ENCODE data around the gene ZNHIT3. TPM values are rescaled to one million over a fixed set of nuclear protein-coding genes. Genes with fewer than 3 reads are reported as not detected.
A peak's percentile ranks its signal among the peaks of the same experiment; 100 is the strongest.

ZNHIT3 gene
- total and polyA plus RNA-seq, 10 of the 15 experiments (the other 5 are each of a cell fraction or from before 2014, with no cell fraction given): 34.1 to 128 (median 55.6) TPM

- TF ChIP-seq ZBTB11 (CRISPR knock-in tag; IDR thresholded peaks at IDR 0.05) (no peak), PBX3 (IDR thresholded peaks at IDR 0.05; ENCODE audit: insufficient replicate concordance, low read depth, low read length) (no peak), NFYB (IDR thresholded peaks at IDR 0.05; ENCODE audit: insufficient read depth, low read depth, low read length) (no peak), USF2 (IDR thresholded peaks at IDR 0.05; ENCODE audit: borderline replicate concordance, low read depth, low read length) (no peak), MAX (IDR thresholded peaks at IDR 0.05; ENCODE audit: low read depth, low read length) (no peak; the same call in 1 of the 2 replicates), WRNIP1 (IDR thresholded peaks at IDR 0.05; ENCODE audit: borderline replicate concordance, low read depth, low read length) (no peak), ZZZ3 (IDR thresholded peaks at IDR 0.05; ENCODE audit: control insufficient read depth, insufficient read length, low read depth) (no peak), RB1 (IDR thresholded peaks at IDR 0.05; ENCODE audit: borderline replicate concordance) (no peak; the same call in 1 of the 2 replicates), ATF2 (IDR thresholded peaks at IDR 0.05; ENCODE audit: low read length) (no peak), CBX3 (IDR thresholded peaks at IDR 0.05; ENCODE audit: borderline replicate concordance, low read depth) (no peak), SP1 (IDR thresholded peaks at IDR 0.05; ENCODE audit: low read depth, low read length) (no peak), RAD21 (IDR thresholded peaks at IDR 0.05; ENCODE audit: insufficient read depth, low read depth, low read length) (no peak), PAX8 (IDR thresholded peaks at IDR 0.05) (no peak), RAD51 (IDR thresholded peaks at IDR 0.05) (no peak), NFYA (IDR thresholded peaks at IDR 0.05; ENCODE audit: borderline replicate concordance, low read depth, low read length) (no peak), CBX5 (IDR thresholded peaks at IDR 0.05; ENCODE audit: low read depth) (no peak), NKRF (conservative IDR thresholded peaks at IDR 0.05) (peak; percentile 22; the same call in 1 of the 2 replicates), CBFB (IDR thresholded peaks at IDR 0.05; ENCODE audit: low read depth) (peak; percentile 35; the same call in 1 of the 2 replicates), ZNF24 (IDR thresholded peaks at IDR 0.05) (no peak), FOXK2 (IDR thresholded peaks at IDR 0.05) (no peak)
Measured at GRCh38 chr17:36544307-36545076, 58.0 kb downstream of the ZNHIT3 start, which contains the start of gene GGNBP2 (continued).
